GM12864 (cell line): Measurements from ENCODE around the gene FAM76A.
"Not testable (repeated sequence)": the region's sequence is repeated elsewhere in the genome, so short reads cannot be mapped to it uniquely, and the experiment has no call there.

ENCODE experiments used
- DNase-seq: peaks from one replicate; pipeline ENCODE4 v3.0.0-alpha.2; 2011; ENCODE audit warnings: low read depth
- H3K4me3 ChIP-seq: 2 replicates; pipeline ENCODE4 v1.5.1; 2011; ENCODE audit warnings: mild to moderate bottlenecking, low read depth, low read length, control low read depth
- TF ChIP-seq, protein P1 (sequence below): IDR thresholded peaks from 2 replicates; pipeline ENCODE4 v1.5.1; 2011; ENCODE audit warnings: low read depth, mild to moderate bottlenecking, moderate library complexity, low read length, control low read depth, inconsistent platforms; ENCODE audit errors: missing control alignments

FAM76A gene

DNA sequence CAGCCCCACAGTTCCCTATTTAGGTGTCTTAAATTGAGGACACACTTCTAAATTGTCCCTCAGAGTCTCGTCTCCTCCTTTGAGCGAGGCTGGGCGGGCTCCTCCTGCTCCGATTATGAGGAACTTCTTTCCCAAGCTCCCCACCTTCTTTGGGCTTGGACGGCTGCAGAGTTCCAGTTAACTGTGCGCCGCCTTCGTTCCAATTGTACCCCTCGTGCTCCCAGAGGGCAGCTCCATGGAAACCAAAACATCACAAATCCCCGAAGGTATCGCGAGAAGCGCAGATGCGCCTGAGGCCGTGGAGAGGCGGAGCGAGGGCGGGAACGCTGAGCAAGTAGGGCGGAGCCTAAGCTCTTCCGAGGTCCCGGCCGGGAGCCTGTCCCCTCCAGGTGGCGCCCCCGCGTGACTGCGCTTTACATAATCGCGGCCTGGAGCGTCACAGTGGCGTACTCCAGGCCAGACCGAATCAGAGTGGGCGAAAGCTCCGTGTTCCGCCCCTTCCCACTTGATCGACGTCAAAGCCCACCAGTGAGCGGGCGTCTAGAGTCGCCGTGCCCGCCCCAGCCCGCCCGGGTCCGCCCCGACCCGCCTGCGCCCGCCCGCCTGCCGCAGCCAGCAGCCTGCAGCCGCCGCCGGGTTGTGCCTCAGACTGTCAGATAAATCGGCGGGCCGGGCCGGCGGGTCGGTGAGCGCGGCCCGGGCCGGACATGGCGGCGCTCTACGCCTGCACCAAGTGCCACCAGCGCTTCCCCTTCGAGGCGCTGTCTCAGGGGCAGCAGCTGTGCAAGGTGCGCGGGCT lies at the start of gene FAM76A:
Gene FAM76A, plus strand, starts transcription at position 588 of the 799 bp plus-strand sequence. Its CDS starts 120 bp downstream, at position 708.
- TF ChIP-seq, protein P1, sequence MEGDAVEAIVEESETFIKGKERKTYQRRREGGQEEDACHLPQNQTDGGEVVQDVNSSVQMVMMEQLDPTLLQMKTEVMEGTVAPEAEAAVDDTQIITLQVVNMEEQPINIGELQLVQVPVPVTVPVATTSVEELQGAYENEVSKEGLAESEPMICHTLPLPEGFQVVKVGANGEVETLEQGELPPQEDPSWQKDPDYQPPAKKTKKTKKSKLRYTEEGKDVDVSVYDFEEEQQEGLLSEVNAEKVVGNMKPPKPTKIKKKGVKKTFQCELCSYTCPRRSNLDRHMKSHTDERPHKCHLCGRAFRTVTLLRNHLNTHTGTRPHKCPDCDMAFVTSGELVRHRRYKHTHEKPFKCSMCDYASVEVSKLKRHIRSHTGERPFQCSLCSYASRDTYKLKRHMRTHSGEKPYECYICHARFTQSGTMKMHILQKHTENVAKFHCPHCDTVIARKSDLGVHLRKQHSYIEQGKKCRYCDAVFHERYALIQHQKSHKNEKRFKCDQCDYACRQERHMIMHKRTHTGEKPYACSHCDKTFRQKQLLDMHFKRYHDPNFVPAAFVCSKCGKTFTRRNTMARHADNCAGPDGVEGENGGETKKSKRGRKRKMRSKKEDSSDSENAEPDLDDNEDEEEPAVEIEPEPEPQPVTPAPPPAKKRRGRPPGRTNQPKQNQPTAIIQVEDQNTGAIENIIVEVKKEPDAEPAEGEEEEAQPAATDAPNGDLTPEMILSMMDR: peak; percentile 30
- peak; percentile 95 for DNase-seq
- H3K4me3 ChIP-seq: peak within 1 kb of the TSS; percentile 76

DNA sequence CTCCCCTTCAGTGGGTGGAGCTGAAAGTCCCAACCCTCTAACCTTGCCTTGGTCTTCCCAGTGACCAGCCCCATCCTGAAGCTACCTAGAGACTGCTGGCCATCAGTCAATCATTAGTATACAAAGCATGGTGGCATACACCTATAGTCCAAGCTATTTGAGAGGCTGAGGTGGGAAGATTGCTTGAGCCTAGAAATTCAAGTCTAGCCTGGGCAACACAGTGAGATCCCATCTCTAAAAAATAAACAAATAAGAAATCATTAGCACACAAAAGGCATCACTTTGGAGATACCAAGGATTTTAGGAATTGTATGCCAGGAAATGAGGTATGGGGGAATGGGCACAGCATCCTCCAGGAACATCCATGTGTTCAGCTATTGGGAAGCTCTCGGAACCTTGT lies 49.4 kb upstream of the FAM76A start:
- TF ChIP-seq, protein P1: no peak
- no peak for DNase-seq
- no peak overlapping the region for H3K4me3 ChIP-seq

DNA sequence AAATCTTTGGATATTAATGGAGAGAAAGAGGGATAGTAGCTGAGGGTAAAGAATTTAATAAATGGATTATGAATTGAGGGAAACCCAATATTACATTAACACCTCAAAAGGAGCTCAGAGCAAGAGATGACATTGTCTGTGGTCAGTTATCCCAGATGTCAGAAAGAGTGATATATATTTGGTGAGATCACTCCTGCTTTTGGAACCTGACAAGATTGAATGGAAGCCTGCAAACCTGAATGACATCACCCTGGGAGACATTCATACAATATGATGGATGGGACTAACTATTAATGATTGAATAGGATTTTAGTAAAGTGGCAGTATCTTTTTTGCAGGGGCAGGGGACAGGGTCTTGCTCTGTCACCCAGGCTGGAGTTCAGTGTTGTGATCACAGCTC lies 47.0 kb upstream of the FAM76A start:
- TF ChIP-seq, protein P1: no peak
- DNase-seq: no peak
- H3K4me3 ChIP-seq: no peak overlapping the region

DNA sequence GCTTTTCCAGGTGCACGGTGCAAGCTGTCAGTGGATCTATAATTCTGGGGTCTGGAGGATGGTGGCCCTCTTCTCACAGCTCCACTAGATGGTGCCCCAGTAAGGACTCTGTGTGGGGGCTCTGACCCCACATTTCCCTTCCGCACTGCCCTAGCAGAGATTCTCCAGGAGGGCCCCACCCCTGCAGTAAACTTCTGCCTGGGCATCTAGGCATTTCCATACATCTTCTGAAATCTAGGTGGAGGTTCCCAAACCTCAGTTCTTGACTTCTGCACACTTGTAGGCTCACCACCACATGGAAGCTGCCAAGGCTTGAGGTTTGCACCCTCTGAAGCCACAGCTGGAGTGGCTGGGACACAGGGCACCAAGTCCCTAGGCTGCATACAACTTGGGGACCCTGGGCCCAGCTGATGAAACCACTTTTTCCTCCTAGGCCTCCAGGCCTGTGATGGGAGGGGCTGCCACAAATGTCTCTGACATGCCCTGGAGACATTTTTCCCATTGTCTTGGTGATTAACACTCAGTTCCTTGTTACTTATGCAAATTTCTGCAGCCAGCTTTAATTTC lies 45.5 kb upstream of the FAM76A start:
- H3K4me3 ChIP-seq, DNase-seq: not testable (repeated sequence)

DNA sequence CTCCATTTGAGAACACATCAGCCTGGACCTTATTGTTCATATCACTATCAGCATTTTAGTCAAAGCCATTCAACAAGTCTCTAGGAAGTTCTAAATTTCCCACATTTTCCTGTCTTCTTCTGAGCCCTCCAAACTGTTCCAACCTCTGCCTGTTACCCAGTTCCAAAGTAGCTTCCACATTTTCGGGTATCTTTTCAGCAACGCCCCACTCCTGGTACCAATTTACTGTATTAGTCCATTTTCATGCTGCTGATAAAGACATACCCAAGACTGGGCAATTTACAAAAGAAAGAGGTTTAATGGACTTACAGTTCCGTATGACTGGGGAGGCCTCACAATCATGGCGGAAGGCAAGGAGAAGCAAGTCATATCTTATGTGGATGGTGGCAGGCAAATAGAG lies 44.2 kb upstream of the FAM76A start:
- not testable (repeated sequence) for DNase-seq, H3K4me3 ChIP-seq

DNA sequence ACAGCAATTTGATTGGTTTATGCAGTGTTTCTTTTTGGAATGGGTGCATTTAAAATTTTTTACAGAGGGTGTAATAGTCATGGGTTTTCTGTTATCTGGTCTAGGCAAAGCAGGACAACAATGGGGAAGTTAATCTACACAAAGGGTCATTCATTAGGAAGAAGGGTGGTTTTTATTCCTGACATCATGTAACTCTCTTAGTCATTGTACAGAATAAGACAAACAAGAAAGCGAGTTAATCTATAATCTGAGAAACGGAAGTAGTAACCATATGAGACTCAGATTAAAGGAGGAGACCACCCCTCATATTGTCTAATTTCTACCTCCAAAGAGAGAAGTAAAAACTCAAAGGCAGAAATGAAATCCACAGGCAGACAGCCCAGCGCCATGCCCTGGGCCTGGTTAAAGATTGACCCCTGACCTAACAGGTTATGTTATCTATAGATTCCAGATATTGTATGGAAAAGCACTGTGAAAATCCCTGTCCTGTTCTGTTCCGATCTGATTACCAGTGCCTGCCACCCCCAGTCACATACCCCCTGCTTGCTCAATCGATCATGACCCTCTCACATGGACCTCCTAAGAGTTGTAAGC lies 43.3 kb upstream of the FAM76A start:
- TF ChIP-seq, protein P1: no peak
- no peak for DNase-seq
- no peak overlapping the region for H3K4me3 ChIP-seq

DNA sequence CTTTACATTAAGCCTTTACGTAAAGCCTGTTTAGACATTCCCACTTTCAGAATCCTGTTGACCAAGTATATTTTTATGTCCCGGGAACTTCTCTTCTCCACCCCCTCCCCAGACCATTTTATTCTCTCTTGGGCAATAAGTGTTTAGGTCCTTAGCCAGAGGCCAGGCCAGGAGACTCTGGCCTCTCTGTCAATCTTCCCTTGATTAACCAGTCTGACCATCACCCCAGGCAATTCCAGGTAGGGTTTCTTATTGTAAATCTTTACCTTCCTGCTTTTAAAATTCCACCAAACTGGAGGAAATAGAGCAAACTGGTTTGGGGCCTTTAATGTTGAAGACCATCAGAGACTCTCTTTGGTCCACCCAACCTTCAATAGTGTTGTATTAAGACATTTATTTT lies 41.6 kb upstream of the FAM76A start:
- H3K4me3 ChIP-seq: no peak overlapping the region
- no peak for DNase-seq
- TF ChIP-seq, protein P1: no peak
